Calu3 (cell line): ENCODE data around the gene FUT1. TPM values are rescaled to one million over a fixed set of nuclear protein-coding genes. Genes with fewer than 3 reads are reported as not detected.

ENCODE experiments used
- BruUV-seq: library from RNA; stranded (reverse); fragments of 400-500 nt; replicated peaks from 2 replicates; lab custom pipeline; 2021; lab: Mats Ljungman, UMichigan
- CTCF ChIA-PET: fragments of 300-600 bp; sonication (Branson Sonifier 250); formaldehyde crosslinking; loops from one replicate; lab custom pipeline; 2022; ENCODE audit warnings: antibody characterized with exemption; lab: Charles Lee
- DNase-seq: peaks from one replicate; pipeline ENCODE4 v3.0.0; 2022
- H3K27ac Mint-ChIP-seq: one replicate; pipeline ENCODE4 v1.8.0; 2022; ENCODE audit warnings: mixed read lengths; ENCODE audit not compliant: unreplicated experiment
- H3K27me3 Mint-ChIP-seq: one replicate; pipeline ENCODE4 v1.8.0; 2022; ENCODE audit warnings: mixed read lengths; ENCODE audit not compliant: unreplicated experiment
- H3K36me3 Mint-ChIP-seq: one replicate; pipeline ENCODE4 v1.8.0; 2022; ENCODE audit warnings: mild to moderate bottlenecking, moderate library complexity, mixed read lengths; ENCODE audit not compliant: insufficient read depth, unreplicated experiment
- H3K4me1 Mint-ChIP-seq: one replicate; pipeline ENCODE4 v1.8.0; 2022; ENCODE audit warnings: mild to moderate bottlenecking, low read depth, mixed read lengths; ENCODE audit not compliant: unreplicated experiment
- H3K4me3 Mint-ChIP-seq: one replicate; pipeline ENCODE4 v1.8.0; 2022; ENCODE audit warnings: mild to moderate bottlenecking, low read depth, moderate library complexity, mixed read lengths; ENCODE audit not compliant: unreplicated experiment
- H3K9me3 Mint-ChIP-seq: one replicate; pipeline ENCODE4 v1.8.0; 2022; ENCODE audit warnings: low read depth, mixed read lengths; ENCODE audit not compliant: unreplicated experiment
- CTCF ChIP-seq: fragments of 200-600 bp; IDR thresholded peaks from one replicate; pipeline ENCODE4 v1.8.0; 2022; ENCODE audit warnings: antibody characterized with exemption; ENCODE audit not compliant: unreplicated experiment
- intact Hi-C: fragments of 100-400 bp; cut with micrococcal nuclease; formaldehyde crosslinking; loops from one replicate; pipeline ENCODE4 v1.10.0; 2022; ENCODE audit not compliant: unreplicated experiment
- total RNA-seq: library from RNA; stranded (reverse); gene quantifications from 2 replicates; pipeline ENCODE4 v1.2.3, GENCODE V29; 2022

FUT1 gene
- total RNA-seq, 1 experiment from 2014 or later, result 2.9 TPM

GRCh38 chr19:48750771-48751504, 1.5 kb downstream of the FUT1 start:
- DNase-seq, result no peak
- H3K4me1 Mint-ChIP-seq, result peaks cover 22% of the 10 kb centered on the region
- intact Hi-C loops, result no loop called here
- TF ChIP-seq CTCF, result no peak
- no peaks in the 10 kb centered on the region for H3K9me3 Mint-ChIP-seq
- peak overlapping the region; percentile 14 for H3K4me3 Mint-ChIP-seq
- no peak overlapping the region for H3K27ac Mint-ChIP-seq
- no peaks in the 10 kb centered on the region for H3K27me3 Mint-ChIP-seq
- CTCF ChIA-PET, result no interaction called here
- no TSS peak for BruUV-seq
- peaks cover 36% of the 10 kb centered on the region for H3K36me3 Mint-ChIP-seq

DNA sequence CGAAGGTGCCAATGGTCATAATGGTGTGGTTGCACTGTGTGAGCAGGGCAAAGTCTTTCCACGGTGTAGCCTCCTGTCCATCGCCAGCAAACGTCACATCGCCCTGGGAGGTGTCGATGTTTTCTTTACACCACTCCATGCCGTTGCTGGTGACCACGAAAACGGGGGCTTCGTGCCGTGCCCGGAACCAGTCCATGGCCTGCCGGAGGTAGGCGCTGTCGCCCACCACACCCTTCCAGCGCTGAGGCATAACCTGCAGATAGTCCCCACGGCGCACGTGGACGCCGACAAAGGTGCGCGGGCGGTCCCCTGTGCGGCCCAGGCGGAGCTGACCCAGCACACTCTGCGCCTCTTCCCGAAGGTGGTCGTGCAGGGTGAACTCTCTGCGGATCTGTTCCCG, 2.1 kb downstream of the FUT1 start:
- peaks cover 18% of the 10 kb centered on the region for H3K4me1 Mint-ChIP-seq
- BruUV-seq, result no TSS peak

DNA sequence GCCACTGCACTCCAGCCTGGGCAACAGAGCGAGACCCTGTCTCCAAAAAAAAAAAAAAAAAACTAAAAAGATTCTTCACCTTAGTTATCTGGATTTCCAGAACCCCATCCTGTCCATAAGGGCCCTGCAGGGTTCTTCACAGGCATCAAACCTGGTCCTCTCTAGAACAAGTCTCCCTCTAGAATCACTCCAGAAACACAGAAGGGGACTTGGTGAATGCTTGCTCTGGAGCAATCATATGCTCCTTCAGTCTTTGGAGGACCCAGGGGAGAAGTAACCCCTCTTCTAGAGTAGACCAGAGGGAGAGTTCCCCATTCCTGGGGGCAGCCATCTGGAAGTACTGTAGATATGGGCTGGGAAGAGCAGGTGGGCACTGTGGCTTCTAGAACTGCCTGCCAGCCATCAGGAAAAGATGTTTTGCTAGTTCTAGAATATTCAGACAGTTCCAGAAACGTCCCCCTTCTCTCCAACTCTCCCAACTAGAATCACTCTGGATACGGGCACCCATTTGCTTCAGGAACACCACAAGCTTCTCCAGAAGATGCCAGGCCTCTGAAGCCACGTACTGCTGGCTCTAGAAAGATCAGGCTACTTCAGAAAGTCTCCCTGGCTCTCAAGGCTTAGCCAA, 2.8 kb downstream of the FUT1 start:
- intact Hi-C loops, result no loop called here

More for the DNA sequence above, 2.1 kb downstream of the FUT1 start:
- peaks cover 37% of the 10 kb centered on the region for H3K36me3 Mint-ChIP-seq
- no peak for TF ChIP-seq CTCF
- H3K4me3 Mint-ChIP-seq, result no peak overlapping the region
- no peak overlapping the region for H3K27ac Mint-ChIP-seq
- no peaks in the 10 kb centered on the region for H3K27me3 Mint-ChIP-seq
- DNase-seq, result no peak
- no peaks in the 10 kb centered on the region for H3K9me3 Mint-ChIP-seq
- intact Hi-C loops, result no loop called here
- CTCF ChIA-PET, result no interaction called here

More for the DNA sequence above, 2.8 kb downstream of the FUT1 start:
- H3K9me3 Mint-ChIP-seq, result no peaks in the 10 kb centered on the region
- no TSS peak for BruUV-seq
- H3K4me3 Mint-ChIP-seq, result no peak overlapping the region
- CTCF ChIA-PET, result no interaction called here
- no peak overlapping the region for H3K27ac Mint-ChIP-seq
- H3K27me3 Mint-ChIP-seq, result no peaks in the 10 kb centered on the region
- TF ChIP-seq CTCF, result no peak
- no peak for DNase-seq
- H3K4me1 Mint-ChIP-seq, result peaks cover 12% of the 10 kb centered on the region
- H3K36me3 Mint-ChIP-seq, result peaks cover 37% of the 10 kb centered on the region
